K562 (cell line): ENCODE data around the gene DCLK1. TPM values are rescaled to one million over a fixed set of nuclear protein-coding genes. Genes with fewer than 3 reads are reported as not detected.

Experiments used
- ATAC-seq: fragments of 200-7000 bp; cut with Tn5 transposase; 3 replicates; pipeline ENCODE4 v1.9.1; 2020; ENCODE audit warnings: moderate library complexity
- BruUV-seq: library from RNA; stranded (reverse); fragments of 400-500 nt; replicated peaks from 2 replicates; lab custom pipeline; 2021; lab: Mats Ljungman, UMichigan
- CTCF ChIA-PET: fragments of 300-600 bp; formaldehyde crosslinking; extraction: SDS; loops from one replicate; lab custom pipeline; 2021; ENCODE audit warnings: low intra/inter-chr PET ratio; lab: Yijun Ruan, JAX
- POLR2A ChIA-PET: fragments of 300-600, 350-650 bp; sonication (Branson Sonifier 250); formaldehyde crosslinking; extraction: SDS; loops from one replicate; lab custom pipeline; 2021; ENCODE audit warnings: antibody characterized with exemption, inconsistent platforms; lab: Yijun Ruan, JAX
- DNase-seq, 4 experiments: peaks; one replicate each; pipeline versions ENCODE4 v3.0.0 to v3.0.0-alpha.2; 2011 to 2018; ENCODE audit warnings: low spot score in 3 of 4, mixed read lengths in 3 of 4; ENCODE audit errors: extremely low read depth in 1 of 4
- FAIRE-seq: peaks from 2 replicates; lab custom pipeline; 2011; peaks lifted over from hg19 to GRCh38; lab: Jason Lieb, UNC
- H2AFZ ChIP-seq: 2 replicates; pipeline ENCODE4 v1.6.0; 2011; ENCODE audit warnings: low read depth, low read length, control low read depth, inconsistent platforms
- H3K27ac ChIP-seq: fragments of 200-600 bp; 3 replicates; pipeline ENCODE4 v1.8.0; 2011; ENCODE audit warnings: low read depth, mild to moderate bottlenecking, control low read depth, inconsistent platforms, low read length, moderate library complexity, mixed read lengths; ENCODE audit errors: extremely low read depth
- H3K27me3 ChIP-seq, 2 experiments: fragments of 300-600 bp in 1 of 2; 2 replicates in 1 of 2; 3 replicates in 1 of 2; pipeline versions ENCODE4 v1.6.0 to v1.8.0; 2011; ENCODE audit warnings: inconsistent platforms in 2 of 2, low read length in 2 of 2, mild to moderate bottlenecking in 1 of 2, mixed read lengths in 1 of 2, moderate library complexity in 1 of 2; ENCODE audit not compliant: control insufficient read depth in 2 of 2, insufficient read depth in 2 of 2
- H3K36me3 ChIP-seq: fragments of 300-600 bp; 3 replicates; pipeline ENCODE4 v1.8.0; 2011; ENCODE audit warnings: mild to moderate bottlenecking, low read length, inconsistent platforms; ENCODE audit not compliant: control insufficient read depth, insufficient read depth
- H3K4me1 ChIP-seq, 2 experiments: fragments of 200-600 bp in 1 of 2; replicated peaks in 1 of 2; 2 replicates in 1 of 2; 3 replicates in 1 of 2; pipeline versions ENCODE4 v1.5.1 to v1.8.0; 2011; ENCODE audit warnings: inconsistent platforms in 2 of 2, low read length in 2 of 2, mild to moderate bottlenecking in 1 of 2, mixed read lengths in 1 of 2, moderate library complexity in 1 of 2; ENCODE audit not compliant: control insufficient read depth in 2 of 2, insufficient read depth in 2 of 2
- H3K4me2 ChIP-seq: 2 replicates; pipeline ENCODE4 v1.6.1; 2011; ENCODE audit warnings: low read length, control low read depth, inconsistent platforms, mixed read lengths; ENCODE audit not compliant: insufficient read depth
- H3K4me3 ChIP-seq: fragments of 200-600 bp; sonication (generic), shearing (Covaris generic); 2 replicates; pipeline ENCODE4 v1.5.1; 2016; ENCODE audit warnings: control low read depth, inconsistent platforms
- H3K79me2 ChIP-seq: fragments of 200-600 bp; 3 replicates; pipeline ENCODE4 v1.8.0; 2011; ENCODE audit warnings: low read length, inconsistent platforms; ENCODE audit not compliant: control insufficient read depth, insufficient read depth
- H3K9ac ChIP-seq, 2 experiments: 2 replicates each; pipeline versions ENCODE4 v1.6.0 to v1.6.1; 2011; ENCODE audit warnings: low read depth in 2 of 2, low read length in 2 of 2, control low read depth in 1 of 2, inconsistent platforms in 1 of 2, mild to moderate bottlenecking in 1 of 2, mixed read lengths in 1 of 2; ENCODE audit not compliant: insufficient read depth in 1 of 2
- H3K9me1 ChIP-seq: one replicate; pipeline ENCODE4 v1.6.0; 2011; ENCODE audit warnings: inconsistent platforms, mild to moderate bottlenecking, low read length, moderate library complexity; ENCODE audit not compliant: control insufficient read depth, insufficient read depth
- H3K9me3 ChIP-seq: replicated peaks from 2 replicates; pipeline ENCODE4 v1.5.1; 2011; ENCODE audit warnings: low read depth, low read length, inconsistent platforms; ENCODE audit not compliant: control insufficient read depth, insufficient read depth
- H4K20me1 ChIP-seq: replicated peaks from 2 replicates; pipeline ENCODE4 v1.6.1; 2011; ENCODE audit warnings: low read length, inconsistent platforms, mixed read lengths; ENCODE audit not compliant: control insufficient read depth, insufficient read depth
- ELF1 ChIP-seq: fragments of 200-800 bp; sonication (Bioruptor generic); IDR thresholded peaks from 2 replicates; pipeline ENCODE4 v1.6.1; 2016; ENCODE audit warnings: missing genetic modification characterization, missing compliant biosample characterization
- ELK3 ChIP-seq: fragments of 450-650 bp; formaldehyde crosslinking; IDR thresholded peaks from 2 replicates; pipeline ENCODE4 v1.4.0; 2020; ENCODE audit warnings: mild to moderate bottlenecking
- FOXK2 ChIP-seq, 2 experiments: fragments of 450-650 bp; IDR thresholded peaks in 1 of 2; conservative IDR thresholded peaks in 1 of 2; 2 replicates each; pipeline ENCODE4 v1.6.1; 2016; ENCODE audit warnings: low read depth in 2 of 2, mild to moderate bottlenecking in 1 of 2
- KAT8 ChIP-seq: fragments of 450-650 bp; IDR thresholded peaks from 2 replicates; pipeline ENCODE4 v1.6.1; 2016; ENCODE audit warnings: low read depth, mild to moderate bottlenecking
- NFRKB ChIP-seq: fragments of 450-650 bp; IDR thresholded peaks from 2 replicates; pipeline ENCODE4 v1.6.1; 2016; ENCODE audit warnings: low read depth
- ZNF586 ChIP-seq: fragments of 450-650 bp; formaldehyde crosslinking; conservative IDR thresholded peaks from 2 replicates; pipeline ENCODE4 v1.4.0; 2020; ENCODE audit warnings: mild to moderate bottlenecking, moderate library complexity
- ZNF668 ChIP-seq: fragments of 250-450 bp; sonication (Bioruptor Pico); IDR thresholded peaks from 2 replicates; pipeline ENCODE4 v1.8.0; 2022; ENCODE audit warnings: mild to moderate bottlenecking, inconsistent platforms
- WGBS: fragments of 100-300 bp; shearing (Covaris generic); methylation state at CpG from one replicate; pipeline ENCODE4 v1.1.6; 2016; ENCODE audit warnings: low coverage, mixed read lengths; ENCODE audit not compliant: insufficient coverage; ENCODE audit errors: missing lambda C conversion rate; 5-methylcytosine and 5-hydroxymethylcytosine counted together
- in situ Hi-C: fragments of 300-500 bp; cut with MboI; formaldehyde crosslinking; loops from 4 replicates; pipeline ENCODE4 v1.15.0; 2018; ENCODE audit warnings: inconsistent platforms, mixed read lengths
- intact Hi-C: fragments of 100-400 bp; cut with micrococcal nuclease; formaldehyde crosslinking; loops from 2 replicates; pipeline ENCODE4 v1.14.2; 2022
- polyA plus RNA-seq, 8 experiments: library from polyadenylated mRNA; depleted of rRNA in 4 of 8; stranded (reverse) in 5 of 8; unstranded in 3 of 8; fragments of >200 nt; fragmentation: Nextera tagmentation in 2 of 8; fragmentation: Illumina TruSeq in 1 of 8; extraction: Ambion mirVana in 2 of 8; extraction: Trizol in 1 of 8; gene quantifications; 2 replicates each; pipeline versions ENCODE4 v1.2.1 to v1.2.3, GENCODE V29; 2011 to 2014; ENCODE audit warnings: inconsistent platforms in 1 of 8, missing spikeins in 1 of 8
- total RNA-seq, 7 experiments: library from RNA; depleted of rRNA in 6 of 7; stranded (reverse); fragments of >200 nt in 6 of 7; fragmentation: Illumina TruSeq in 2 of 7; extraction: Trizol in 2 of 7; gene quantifications; 2 replicates each; pipeline versions ENCODE4 v1.2.1 to v1.2.3, GENCODE V29; 2011 to 2021; ENCODE audit warnings: low replicate concordance in 1 of 7

The DCLK1 gene
- total and polyA plus RNA-seq, 9 of the 15 experiments (the other 6 are each of a cell fraction or from before 2014, with no cell fraction given) = 0.07 TPM; not detected in 8

- in situ Hi-C loops (no loop called here), intact Hi-C loops (no loop called here)
- no peak for FAIRE-seq
- Histone ChIP-seq H3K27me3 (no peaks in the 10 kb centered on the region), H3K9me1 (no peaks in the 10 kb centered on the region), H3K4me2 (no peak overlapping the region), H3K27ac (no peak overlapping the region), H2AFZ (no peak overlapping the region), H3K9me3 (no peaks in the 10 kb centered on the region), H3K4me1 (no peaks in the 10 kb centered on the region), H4K20me1 (no peaks in the 10 kb centered on the region), H3K9ac (no peak overlapping the region), H3K79me2 (no peaks in the 10 kb centered on the region), H3K4me3 (no peak overlapping the region), H3K36me3 (no peaks in the 10 kb centered on the region)
- BruUV-seq = no TSS peak
- no peak for ATAC-seq
- DNase-seq = no peak
- ChIA-PET CTCF (no interaction called here), POLR2A (no interaction called here)
- TF ChIP-seq ELK3 (CRISPR knock-in tag) (no peak), ELF1 (tag) (no peak), ZNF668 (CRISPR knock-in tag) (no peak), ZNF586 (CRISPR knock-in tag) (no peak), NFRKB (no peak), FOXK2 (conservative IDR thresholded peaks at IDR 0.05 in 1 of 2, IDR thresholded peaks at IDR 0.05 in 1 of 2; ENCODE audit: low read depth in 2 of 2) (no peak), KAT8 (no peak)
- WGBS = 0% methylated on average over 1 of the region's 1 CpG
Observed at GRCh38 chr13:36115306-36115705, 15.9 kb downstream of the DCLK1 start.
